ENCODE results near the gene ANXA10.

Gene ANXA10

GRCh38 chr4:168163106-168163505 lies 70.8 kb downstream of the ANXA10 start:
- TF ChIP-seq EZH2 (IDR thresholded peaks at IDR 0.05; ENCODE audit: borderline replicate concordance, low read length) (no peak), CTCF (IDR thresholded peaks at IDR 0.05; ENCODE audit: low read length) (no peak)
- no peak overlapping the region for H3K27ac ChIP-seq (ENCODE audit: low read depth, low read length, poor library complexity, severe bottlenecking)

GRCh38 chr4:168164045-168164444 lies 71.7 kb downstream of the ANXA10 start:
- Histone ChIP-seq H3K9me3 (ENCODE audit: low read length) (no peaks in the 10 kb centered on the region), H3K27me3 (ENCODE audit: insufficient read depth, low read length) (no peaks in the 10 kb centered on the region), H3K36me3 (ENCODE audit: insufficient read depth, low read length) (no peaks in the 10 kb centered on the region), H3K79me2 (ENCODE audit: insufficient read depth, low read length) (no peaks in the 10 kb centered on the region), H3K27ac (ENCODE audit: low read depth, low read length, poor library complexity, severe bottlenecking) (no peak overlapping the region), H2AFZ (ENCODE audit: low read length) (no peak overlapping the region), H3K4me3 (ENCODE audit: low read depth, low read length, poor library complexity, severe bottlenecking) (no peak overlapping the region), H4K20me1 (ENCODE audit: insufficient read depth, low read length) (no peaks in the 10 kb centered on the region), H3K4me1 (ENCODE audit: insufficient read depth, low read length, severe bottlenecking) (no peaks in the 10 kb centered on the region), H3K4me2 (ENCODE audit: low read length) (no peak overlapping the region), H3K9me2 (ENCODE audit: low read depth, low read length) (no peaks in the 10 kb centered on the region), H3F3A (ENCODE audit: insufficient read depth, low read length) (no peaks in the 10 kb centered on the region), H3K9ac (ENCODE audit: low read length) (no peak overlapping the region)
- no peak for TF ChIP-seq CTCF (IDR thresholded peaks at IDR 0.05; ENCODE audit: low read length)
- no peak for TF ChIP-seq EZH2 (IDR thresholded peaks at IDR 0.05; ENCODE audit: borderline replicate concordance, low read length)

More at GRCh38 chr4:168163106-168163505, 70.8 kb downstream of the ANXA10 start:
- no peaks in the 10 kb centered on the region for H3K9me2 ChIP-seq (ENCODE audit: low read depth, low read length)
- no peak overlapping the region for H3K4me2 ChIP-seq (ENCODE audit: low read length)
- no peaks in the 10 kb centered on the region for H4K20me1 ChIP-seq (ENCODE audit: insufficient read depth, low read length)
- H3F3A ChIP-seq (ENCODE audit: insufficient read depth, low read length): no peaks in the 10 kb centered on the region
- H3K27me3 ChIP-seq (ENCODE audit: insufficient read depth, low read length): no peaks in the 10 kb centered on the region
- no peak overlapping the region for H3K4me3 ChIP-seq (ENCODE audit: low read depth, low read length, poor library complexity, severe bottlenecking)
- no peak overlapping the region for H3K9ac ChIP-seq (ENCODE audit: low read length)
- no peaks in the 10 kb centered on the region for H3K79me2 ChIP-seq (ENCODE audit: insufficient read depth, low read length)
- no peaks in the 10 kb centered on the region for H3K36me3 ChIP-seq (ENCODE audit: insufficient read depth, low read length)
- H2AFZ ChIP-seq (ENCODE audit: low read length): no peak overlapping the region
- no peaks in the 10 kb centered on the region for H3K4me1 ChIP-seq (ENCODE audit: insufficient read depth, low read length, severe bottlenecking)
- no peaks in the 10 kb centered on the region for H3K9me3 ChIP-seq (ENCODE audit: low read length)

GRCh38 chr4:168164915-168165548 lies 72.7 kb downstream of the ANXA10 start:
- H3K79me2 ChIP-seq (ENCODE audit: insufficient read depth, low read length): no peaks in the 10 kb centered on the region
- no peaks in the 10 kb centered on the region for H3F3A ChIP-seq (ENCODE audit: insufficient read depth, low read length)
- H3K27ac ChIP-seq (ENCODE audit: low read depth, low read length, poor library complexity, severe bottlenecking): no peak overlapping the region
- H3K4me1 ChIP-seq (ENCODE audit: insufficient read depth, low read length, severe bottlenecking): no peaks in the 10 kb centered on the region
- H4K20me1 ChIP-seq (ENCODE audit: insufficient read depth, low read length): no peaks in the 10 kb centered on the region
- no peak overlapping the region for H2AFZ ChIP-seq (ENCODE audit: low read length)
- TF ChIP-seq EZH2 (IDR thresholded peaks at IDR 0.05; ENCODE audit: borderline replicate concordance, low read length): no peak
- no peak for TF ChIP-seq CTCF (IDR thresholded peaks at IDR 0.05; ENCODE audit: low read length)
- H3K9me2 ChIP-seq (ENCODE audit: low read depth, low read length): no peaks in the 10 kb centered on the region
- H3K9me3 ChIP-seq (ENCODE audit: low read length): no peaks in the 10 kb centered on the region
- H3K27me3 ChIP-seq (ENCODE audit: insufficient read depth, low read length): no peaks in the 10 kb centered on the region
- H3K9ac ChIP-seq (ENCODE audit: low read length): no peak overlapping the region
- no peak overlapping the region for H3K4me3 ChIP-seq (ENCODE audit: low read depth, low read length, poor library complexity, severe bottlenecking)
- H3K4me2 ChIP-seq (ENCODE audit: low read length): no peak overlapping the region
- no peaks in the 10 kb centered on the region for H3K36me3 ChIP-seq (ENCODE audit: insufficient read depth, low read length)

All from OCI-LY1 (cell line).